Parietal lobe (tissue), 2 donors: Measurements from ENCODE around the gene NUDCD2. TPM values are rescaled to one million over a fixed set of nuclear protein-coding genes. Genes with fewer than 3 reads are reported as not detected.

ENCODE experiments used
- small RNA-seq: library from RNA; depleted of rRNA; stranded (forward); fragments of <200 nt; gene quantifications from one replicate; pipeline ENCODE3, GENCODE V24; 2014; ENCODE audit warnings: low replicate concordance
- total RNA-seq: library from RNA; depleted of rRNA; stranded (reverse); fragments of >200 nt; gene quantifications from one replicate; pipeline ENCODE4 v1.2.3, GENCODE V29; 2014

The NUDCD2 gene, protein sequence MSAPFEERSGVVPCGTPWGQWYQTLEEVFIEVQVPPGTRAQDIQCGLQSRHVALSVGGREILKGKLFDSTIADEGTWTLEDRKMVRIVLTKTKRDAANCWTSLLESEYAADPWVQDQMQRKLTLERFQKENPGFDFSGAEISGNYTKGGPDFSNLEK
- 24.7 TPM for total RNA-seq

DNA sequence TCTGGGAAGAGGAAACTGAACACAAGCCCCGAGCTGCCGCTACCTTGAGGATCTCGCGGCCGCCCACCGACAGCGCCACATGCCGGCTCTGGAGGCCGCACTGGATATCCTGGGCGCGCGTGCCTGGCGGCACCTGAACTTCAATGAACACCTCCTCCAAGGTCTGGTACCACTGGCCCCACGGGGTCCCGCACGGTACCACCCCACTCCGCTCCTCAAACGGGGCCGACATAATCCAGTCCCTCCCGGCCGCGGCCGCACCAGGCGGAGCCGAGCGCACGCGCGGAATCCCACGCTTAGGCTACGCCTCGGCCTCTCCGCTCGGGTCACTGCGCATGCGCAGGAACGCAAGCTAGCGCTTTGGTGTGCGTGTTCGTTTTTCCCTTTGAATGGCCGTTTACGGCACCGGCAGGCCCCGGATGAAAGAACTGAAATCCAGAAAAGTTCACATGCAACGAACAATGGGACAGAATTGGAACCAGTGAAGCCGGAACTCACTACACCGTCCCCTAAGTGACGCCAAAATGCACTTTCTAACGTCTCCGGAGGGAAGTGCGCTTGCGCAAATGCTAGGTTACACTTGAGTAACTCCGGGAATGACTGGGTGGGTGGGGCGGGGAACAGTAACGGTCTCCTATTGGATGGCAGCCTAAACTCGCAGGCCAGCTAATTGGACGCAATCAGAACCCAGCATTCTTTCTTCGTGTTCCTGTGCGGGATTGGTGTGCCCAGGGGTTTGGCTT lies at the start of gene NUDCD2:
Gene NUDCD2 (minus strand): TSS at position 284 of the 743 bp plus-strand sequence. CDS start 52 bp downstream, at position 232.

GRCh38 chr5:163505368-163506094 lies 45.6 kb upstream of the NUDCD2 start, which contains the start of gene MAT2B:
MAT2B (plus strand) TSS chr5:163505619; CDS start chr5:163505687, 68 bp downstream.

DNA sequence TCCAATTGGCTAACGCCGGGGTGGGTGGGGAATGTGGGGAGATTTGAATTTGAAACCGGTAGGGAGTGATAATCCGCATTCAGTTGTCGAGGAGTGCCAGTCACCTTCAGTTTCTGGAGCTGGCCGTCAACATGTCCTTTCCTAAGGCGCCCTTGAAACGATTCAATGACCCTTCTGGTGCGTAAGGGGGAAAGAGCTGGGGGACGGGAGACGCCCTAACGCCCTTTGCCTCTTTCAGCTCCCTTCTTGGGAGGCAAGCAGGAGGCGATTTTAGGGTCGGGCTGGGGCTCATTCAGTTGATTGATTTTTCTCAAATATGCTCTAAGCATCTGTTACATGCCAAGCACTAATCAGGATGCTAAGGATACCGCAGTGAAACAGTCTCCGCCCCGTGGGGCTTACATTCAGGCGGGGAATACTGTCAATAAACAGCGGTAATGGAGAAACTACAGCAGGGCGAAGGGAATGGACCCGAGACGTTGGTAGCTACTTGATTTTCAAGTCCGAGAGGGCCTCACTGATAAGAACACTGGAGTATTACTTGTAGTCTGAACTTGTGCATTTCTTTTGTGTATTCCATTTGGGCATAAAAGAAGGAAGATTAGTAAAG lies 765 bp upstream of the NUDCD2 start, which contains the start of gene HMMR:
Gene HMMR (plus strand): TSS at position 71 of the 610 bp plus-strand sequence. CDS start 61 bp downstream, at position 132.

GRCh38 chr5:163437309-163438182 lies 22.4 kb downstream of the NUDCD2 start, which contains the start of gene CCNG1:
CCNG1 (plus strand) TSS chr5:163437595; CDS start chr5:163439257, 1,662 bp downstream.

Small RNA genes within 50 kb of the gene (small RNA-seq; reads per million reads assigned to genes)
- gene AC008723.1: not detected

Other genes with a start within 250 kb of the NUDCD2 start
- 76.1 TPM for gene CCNG1, start 22.5 kb downstream of the NUDCD2 start, total RNA-seq
- gene HMMR, start 530 bp upstream of the NUDCD2 start, total RNA-seq: 3.8 TPM
- gene MAT2B, start 45.5 kb upstream of the NUDCD2 start, total RNA-seq: 34.1 TPM